Cortex of kidney (tissue), 1 donor: ENCODE data around the gene EN1.

Experiments
- DNase-seq: peaks from one replicate; lab custom pipeline; 2025; lab: John Stamatoyannopoulos, UW

Gene EN1

GRCh38 chr2:118817469-118817868 lies 30.0 kb downstream of the EN1 start:
- no peak for DNase-seq

- no peak for DNase-seq
Measured at GRCh38 chr2:118816669-118817068, 30.8 kb downstream of the EN1 start.

GRCh38 chr2:118815731-118816130 lies 31.7 kb downstream of the EN1 start:
- DNase-seq = no peak

- no peak for DNase-seq
Measured at GRCh38 chr2:118815314-118815713, 32.1 kb downstream of the EN1 start.

- no peak for DNase-seq
Measured at GRCh38 chr2:118814368-118814767, 33.1 kb downstream of the EN1 start.

GRCh38 chr2:118813601-118814339 lies 33.7 kb downstream of the EN1 start:
- DNase-seq = no peak

GRCh38 chr2:118813111-118813510 lies 34.3 kb downstream of the EN1 start:
- DNase-seq = no peak

GRCh38 chr2:118812552-118812951 lies 34.9 kb downstream of the EN1 start:
- no peak for DNase-seq

GRCh38 chr2:118811514-118812115 lies 35.8 kb downstream of the EN1 start:
- DNase-seq = no peak

- no peak for DNase-seq
Measured at GRCh38 chr2:118810766-118811165, 36.7 kb downstream of the EN1 start.

GRCh38 chr2:118808429-118808809 lies 39.0 kb downstream of the EN1 start:
- no peak for DNase-seq

GRCh38 chr2:118807668-118808428 lies 39.6 kb downstream of the EN1 start:
- DNase-seq = no peak

GRCh38 chr2:118806797-118807667 lies 40.4 kb downstream of the EN1 start:
- DNase-seq = no peak

- no peak for DNase-seq
Measured at GRCh38 chr2:118805064-118805690, 42.3 kb downstream of the EN1 start.

GRCh38 chr2:118803012-118803411 lies 44.4 kb downstream of the EN1 start:
- no peak for DNase-seq

GRCh38 chr2:118801151-118801550 lies 46.3 kb downstream of the EN1 start:
- DNase-seq = no peak

- DNase-seq = no peak
Measured at GRCh38 chr2:118800736-118801135, 46.7 kb downstream of the EN1 start.

GRCh38 chr2:118794546-118794945 lies 52.9 kb downstream of the EN1 start:
- DNase-seq = no peak
